HG02798 (cell line): ENCODE measurements around the gene SETBP1.
"Not testable (repeated sequence)": the region's sequence is repeated elsewhere in the genome, so short reads cannot be mapped to it uniquely, and the experiment has no call there.

ENCODE experiments used
- ATAC-seq: cut with Tn5 transposase; IDR thresholded peaks from one replicate; pipeline ENCODE4 v1.9.1; 2021; ENCODE audit warnings: mild to moderate bottlenecking; ENCODE audit not compliant: unreplicated experiment, poor library complexity

SETBP1 gene

GRCh38 chr18:44782617-44783016 lies 101.9 kb downstream of the SETBP1 start:
- ATAC-seq = no peak

DNA sequence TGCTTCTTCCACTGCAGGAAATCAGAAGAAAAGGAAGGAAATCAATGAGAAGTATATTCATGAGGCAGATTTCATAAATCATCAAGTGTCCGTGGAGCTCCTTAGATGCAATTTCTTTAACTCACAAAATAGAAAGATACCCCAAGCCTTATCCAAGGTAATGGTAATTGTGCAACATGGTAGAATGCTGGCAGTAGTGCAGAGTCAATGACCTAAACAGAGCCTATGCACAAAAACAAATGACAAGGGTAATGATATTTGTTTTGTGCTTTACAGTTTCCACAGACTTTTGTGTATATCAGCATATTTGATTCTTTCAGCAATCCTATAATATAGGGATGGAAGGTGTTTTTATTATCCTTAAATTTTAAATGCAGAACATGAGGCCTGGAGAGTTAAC lies 102.7 kb downstream of the SETBP1 start:
- ATAC-seq = no peak

DNA sequence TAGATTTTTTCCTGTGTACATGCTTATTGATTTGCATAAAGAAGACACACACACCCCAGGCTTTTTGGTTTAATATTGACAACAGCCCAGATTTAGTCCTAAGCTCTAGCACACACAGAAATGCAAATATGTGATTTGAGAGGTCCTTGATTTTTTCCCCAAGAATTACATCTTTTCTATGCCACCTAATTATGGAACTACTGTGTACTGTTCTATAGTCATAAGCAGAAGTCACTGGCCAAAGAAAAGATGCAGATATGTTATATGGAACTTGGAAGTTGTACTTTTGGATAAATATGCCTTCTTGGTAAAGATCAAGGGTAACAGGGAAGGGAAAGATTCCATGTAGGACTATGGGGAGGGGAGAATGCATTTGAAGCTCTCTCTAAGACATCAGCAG lies 105.6 kb downstream of the SETBP1 start:
- peak; percentile 17 for ATAC-seq

DNA sequence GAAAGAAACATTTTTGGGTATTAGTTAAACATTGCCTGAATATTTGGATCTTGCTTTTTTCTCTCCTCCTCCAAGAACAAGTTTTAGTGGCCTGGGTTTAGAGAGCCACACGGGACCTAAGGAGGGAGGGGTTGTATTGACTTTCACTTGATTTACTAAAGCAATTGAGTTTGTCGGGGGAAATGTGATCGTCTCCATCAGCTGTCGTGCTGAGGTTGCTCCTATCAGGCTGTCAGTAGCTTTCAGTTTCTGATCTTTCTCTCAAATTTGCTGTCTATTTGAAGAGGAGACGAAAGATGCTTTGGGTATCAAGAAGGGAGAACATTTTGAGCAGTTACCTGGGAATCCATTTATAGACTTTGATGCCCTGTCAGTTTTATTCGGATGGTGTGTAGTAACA lies 106.0 kb downstream of the SETBP1 start:
- ATAC-seq = peak; percentile 84

DNA sequence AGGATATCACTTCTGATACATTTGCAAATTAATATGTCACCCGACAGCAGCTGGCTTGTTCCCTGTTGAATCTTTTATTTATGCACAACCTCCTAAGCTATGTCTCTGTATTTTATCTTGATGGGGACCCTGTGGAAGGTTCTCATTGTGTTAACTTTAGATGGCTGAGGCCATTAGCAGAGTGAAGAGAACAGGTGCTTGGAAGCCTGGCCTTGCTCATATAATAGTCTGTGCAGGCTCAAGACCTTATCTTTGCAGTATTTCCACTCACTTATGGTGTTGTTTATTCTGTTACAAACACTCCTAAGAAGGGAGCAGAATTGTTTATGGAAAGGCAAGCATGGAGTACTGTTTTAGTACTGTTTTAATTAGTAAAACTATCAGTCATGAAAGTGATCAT lies 107.6 kb downstream of the SETBP1 start:
- no peak for ATAC-seq

GRCh38 chr18:44789710-44790109 lies 109.0 kb downstream of the SETBP1 start:
- no peak for ATAC-seq

GRCh38 chr18:44790860-44791259 lies 110.2 kb downstream of the SETBP1 start:
- ATAC-seq = no peak

GRCh38 chr18:44791520-44791919 lies 110.8 kb downstream of the SETBP1 start:
- no peak for ATAC-seq

- ATAC-seq = no peak
Measured at GRCh38 chr18:44792456-44793061, 111.9 kb downstream of the SETBP1 start.

DNA sequence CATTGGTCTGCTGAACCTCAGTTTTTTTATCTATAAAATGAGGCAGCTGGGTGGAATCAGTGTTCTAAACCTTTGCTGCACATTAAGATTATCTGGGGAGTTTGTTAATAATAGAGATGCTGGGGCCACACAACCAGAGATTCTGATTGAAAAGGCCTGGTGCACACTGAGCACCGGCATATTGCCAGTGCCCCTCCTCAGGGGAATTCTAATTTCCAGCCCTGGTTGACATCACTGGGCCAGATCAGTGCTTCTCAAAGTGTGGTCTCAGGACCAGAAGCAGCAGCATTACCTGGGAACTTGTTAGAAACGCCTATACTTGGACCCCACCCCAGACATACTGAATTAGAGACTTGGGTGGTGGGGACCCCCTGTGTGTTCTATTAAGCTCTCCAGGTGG lies 112.5 kb downstream of the SETBP1 start:
- ATAC-seq = no peak

DNA sequence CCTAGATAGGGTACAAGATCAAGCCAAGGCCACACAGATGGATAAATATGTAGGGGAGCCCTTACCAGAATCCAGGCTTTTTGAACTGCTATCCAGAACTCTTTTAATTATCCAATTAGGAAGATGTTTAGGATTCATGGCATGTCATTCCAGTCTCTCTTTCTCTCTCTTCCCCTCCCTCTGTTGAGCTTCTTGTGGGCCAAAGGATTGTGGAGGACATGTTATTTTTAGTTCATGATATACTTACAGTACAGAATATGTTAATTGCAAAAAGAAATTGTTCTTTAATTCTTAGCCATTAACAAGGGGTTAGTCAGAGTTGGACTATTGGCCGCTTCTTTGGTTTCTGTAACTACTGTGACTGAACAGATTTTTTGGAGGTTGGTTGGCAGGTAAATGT lies 113.0 kb downstream of the SETBP1 start:
- ATAC-seq = no peak

DNA sequence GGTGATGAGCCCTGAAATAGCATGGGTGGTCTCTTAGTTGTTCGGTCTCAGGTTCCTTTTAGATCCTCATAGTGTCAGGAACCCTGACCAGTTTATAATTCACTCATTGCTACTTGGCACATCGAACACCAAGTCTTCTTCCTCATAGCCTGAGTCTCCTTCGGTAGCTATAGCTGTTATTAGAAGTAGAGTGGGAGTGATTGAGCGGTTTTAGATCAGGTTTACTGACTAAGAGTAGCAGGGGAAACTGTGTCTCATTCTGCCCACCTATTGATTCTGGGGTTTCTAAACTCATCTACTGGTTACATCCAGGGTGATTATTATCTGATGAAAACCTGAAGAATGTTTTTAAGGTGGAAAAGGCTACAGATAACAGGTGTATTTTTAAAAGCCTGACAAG lies 114.6 kb downstream of the SETBP1 start:
- ATAC-seq = no peak

- ATAC-seq = no peak
Measured at GRCh38 chr18:44796429-44797428, 116.0 kb downstream of the SETBP1 start.

DNA sequence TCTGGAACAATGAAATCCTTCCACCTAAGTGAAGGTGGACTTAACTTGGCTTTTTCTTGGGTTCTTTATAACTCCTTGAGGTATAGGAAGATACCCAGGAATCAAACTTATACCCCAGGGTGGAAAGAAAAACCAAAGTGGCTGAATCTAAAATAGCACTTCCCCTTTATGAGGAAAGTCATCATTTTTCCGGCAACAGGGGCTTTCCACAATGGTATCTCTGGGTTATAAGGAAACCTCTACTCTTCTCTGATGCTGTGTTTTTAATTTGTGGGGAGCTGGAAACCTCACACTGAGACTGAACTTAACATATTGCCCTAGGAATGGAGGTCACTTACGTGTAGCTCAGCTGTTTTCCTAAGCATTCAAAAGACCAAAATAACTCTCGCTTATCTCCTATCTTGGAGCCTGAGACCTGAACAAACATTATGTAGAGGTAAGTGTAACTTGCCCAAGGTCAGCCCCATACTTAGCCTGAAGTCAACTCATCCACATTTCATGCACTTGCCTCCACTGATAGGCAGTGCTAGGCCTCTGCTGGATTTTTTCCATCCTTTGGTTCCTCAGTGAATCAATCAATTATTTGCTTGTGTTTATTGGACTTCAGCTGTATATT lies 117.9 kb downstream of the SETBP1 start:
- ATAC-seq = peak; percentile 28

DNA sequence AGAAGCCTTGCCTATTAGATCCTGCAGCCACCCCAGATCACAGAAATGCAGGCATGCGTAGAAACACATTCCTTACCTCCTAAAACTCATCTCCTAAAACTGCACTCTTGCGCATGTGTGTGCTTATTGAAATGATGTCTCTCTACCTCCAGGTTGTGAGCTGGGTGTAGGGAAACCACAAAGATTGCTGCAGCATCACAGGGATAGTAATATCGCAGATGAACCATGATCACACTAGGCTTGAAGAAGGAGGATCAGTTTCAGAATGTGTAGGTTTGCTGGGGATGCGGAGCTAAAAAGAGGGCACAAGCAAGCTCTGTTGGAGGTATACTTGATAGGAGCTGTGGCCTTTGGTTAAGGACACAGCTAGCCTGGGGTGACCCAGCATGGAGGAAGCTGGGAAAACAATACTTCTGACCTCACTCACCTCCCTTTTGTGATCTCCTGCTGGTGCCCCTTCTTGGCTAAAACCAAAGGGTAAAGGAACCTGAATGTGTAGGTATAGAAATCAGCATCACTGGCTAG lies 118.8 kb downstream of the SETBP1 start:
- peak; percentile 32 for ATAC-seq

- peak; percentile 59 for ATAC-seq
Measured at GRCh38 chr18:44799907-44800421, 119.3 kb downstream of the SETBP1 start.

GRCh38 chr18:44800766-44801165 lies 120.1 kb downstream of the SETBP1 start:
- not testable (repeated sequence) for ATAC-seq

DNA sequence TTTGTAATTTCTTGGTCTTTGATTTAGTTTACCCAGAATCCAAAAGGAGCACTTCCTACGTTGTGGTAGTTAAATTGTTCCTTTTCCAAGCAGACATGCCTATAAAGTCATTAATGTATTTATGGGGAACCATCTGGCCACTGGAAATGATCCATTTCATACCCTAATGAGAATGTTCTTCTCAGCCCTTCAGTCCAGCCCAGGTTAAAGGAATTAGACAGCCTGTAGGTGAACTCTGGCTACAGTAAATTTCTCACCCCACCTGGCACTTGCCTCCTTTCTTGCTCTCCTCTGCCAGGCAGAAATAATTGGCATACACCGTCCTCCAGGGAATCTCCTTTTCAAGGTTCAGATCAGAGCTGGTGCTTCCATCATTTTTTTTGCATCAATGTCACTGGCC lies 121.1 kb downstream of the SETBP1 start:
- no peak for ATAC-seq

DNA sequence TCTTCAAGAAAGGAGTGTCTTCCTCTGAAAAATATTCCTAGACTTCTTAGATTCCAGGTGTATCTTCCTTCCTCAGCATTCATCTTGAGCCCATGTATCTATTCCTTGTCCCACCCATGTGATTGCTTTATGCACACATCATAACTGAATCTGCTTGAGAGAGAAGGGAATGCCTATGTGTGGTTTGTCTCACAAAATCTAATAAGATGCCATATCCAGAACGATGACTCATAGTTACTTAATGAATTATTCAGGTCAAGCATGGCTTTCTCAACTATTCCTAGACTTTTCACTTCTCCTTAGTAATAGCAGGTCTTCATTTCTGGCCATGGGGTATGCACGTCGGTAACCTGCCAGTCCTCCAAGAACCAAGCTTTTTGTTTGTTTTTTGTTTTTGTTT lies 121.8 kb downstream of the SETBP1 start:
- no peak for ATAC-seq

- ATAC-seq = peak; percentile 24
Measured at GRCh38 chr18:44803019-44803650, 122.4 kb downstream of the SETBP1 start.
